Ureter (tissue), 1 donor: ENCODE measurements around the gene CHCHD6. TPM values are rescaled to one million over a fixed set of nuclear protein-coding genes. Genes with fewer than 3 reads are reported as not detected.

Experiments used
- DNase-seq: peaks from one replicate; pipeline ENCODE4 v3.0.0-alpha.2; 2020; ENCODE audit warnings: low spot score
- total RNA-seq: library from RNA; stranded (reverse); gene quantifications from one replicate; pipeline ENCODE4 v1.2.4, GENCODE V29; 2023
- donor health status: DM: yes; HTN: yes; CAD: no.

CHCHD6 gene
- total RNA-seq, 1 donor from 2014 or later = 15.9 TPM

DNA sequence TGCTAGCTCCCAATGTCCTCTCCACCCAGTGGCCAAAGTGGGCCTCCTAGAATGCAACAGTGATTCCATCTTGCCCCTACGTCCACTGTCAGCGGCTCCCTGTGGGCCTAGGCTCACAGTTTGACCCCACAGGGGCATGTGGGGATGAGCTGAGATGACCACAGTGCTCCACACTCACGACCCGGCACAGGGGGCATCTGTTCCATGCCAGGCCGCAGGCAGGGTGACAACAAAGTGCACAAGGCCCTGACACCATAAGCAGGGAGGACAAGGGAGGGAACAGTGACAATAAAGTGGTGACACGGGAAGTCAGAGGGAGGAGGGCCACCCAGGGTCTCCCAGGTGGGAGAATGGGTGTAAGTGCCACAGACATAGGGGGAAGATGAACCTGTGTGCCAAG is 273.8 kb downstream of the CHCHD6 start:
- DNase-seq = no peak

- no peak for DNase-seq
Measured at GRCh38 chr3:126978291-126978690, 274.3 kb downstream of the CHCHD6 start.

- no peak for DNase-seq
Measured at GRCh38 chr3:126979046-126979628, 275.1 kb downstream of the CHCHD6 start.

DNA sequence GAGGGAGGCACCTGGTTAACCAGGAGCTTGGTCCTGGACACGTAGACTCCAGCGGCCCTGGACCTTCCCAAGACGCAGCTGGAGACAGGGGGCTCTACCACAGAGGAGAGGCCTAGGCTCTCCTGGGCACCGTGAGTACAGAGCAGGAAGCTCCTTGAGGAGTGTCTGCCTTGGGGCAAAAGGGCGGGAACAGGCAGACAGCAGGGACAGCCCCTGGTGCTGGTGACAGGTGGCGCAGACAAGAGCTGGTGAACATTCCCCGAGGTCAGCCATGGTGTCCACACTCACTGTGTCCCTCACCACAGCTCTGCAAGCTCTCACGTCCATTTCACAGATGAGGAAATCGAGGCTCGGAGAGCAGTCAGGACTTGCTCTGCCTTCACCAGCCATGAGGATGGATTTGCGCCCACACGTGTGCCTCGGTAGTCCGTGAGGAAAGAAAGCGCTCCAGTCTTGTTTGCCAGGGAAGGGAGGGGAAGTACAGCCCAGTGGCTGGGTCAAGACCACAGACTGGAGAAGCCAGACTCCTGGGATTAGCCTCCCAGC is 276.3 kb downstream of the CHCHD6 start:
- DNase-seq = no peak

DNA sequence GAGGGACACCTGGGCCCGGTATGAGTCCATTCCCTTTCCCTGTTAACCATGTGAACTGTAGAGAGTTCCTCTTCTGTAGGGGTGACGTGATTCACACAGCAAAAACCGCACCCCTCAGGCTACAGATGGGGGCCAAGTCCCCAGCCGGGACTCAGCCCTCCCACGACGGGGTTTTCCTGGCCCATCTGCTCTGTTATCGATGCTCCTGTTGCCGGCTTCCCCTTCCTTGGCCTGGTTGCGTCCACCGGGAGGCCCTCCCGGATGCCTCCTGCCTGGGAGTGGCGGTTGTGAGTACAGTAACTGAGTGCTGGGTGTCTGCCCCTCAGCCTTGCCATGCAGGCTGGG is 278.1 kb downstream of the CHCHD6 start:
- no peak for DNase-seq

GRCh38 chr3:126982471-126983175 is 278.6 kb downstream of the CHCHD6 start, which contains the start of gene PLXNA1:
PLXNA1 (plus strand) TSS chr3:126983115; CDS start chr3:126988594, 5,479 bp downstream.
- DNase-seq = peak; percentile 75

GRCh38 chr3:126983276-126983652 is 279.2 kb downstream of the CHCHD6 start:
- DNase-seq = no peak

GRCh38 chr3:126983653-126984390 is 279.8 kb downstream of the CHCHD6 start:
- DNase-seq = no peak

DNA sequence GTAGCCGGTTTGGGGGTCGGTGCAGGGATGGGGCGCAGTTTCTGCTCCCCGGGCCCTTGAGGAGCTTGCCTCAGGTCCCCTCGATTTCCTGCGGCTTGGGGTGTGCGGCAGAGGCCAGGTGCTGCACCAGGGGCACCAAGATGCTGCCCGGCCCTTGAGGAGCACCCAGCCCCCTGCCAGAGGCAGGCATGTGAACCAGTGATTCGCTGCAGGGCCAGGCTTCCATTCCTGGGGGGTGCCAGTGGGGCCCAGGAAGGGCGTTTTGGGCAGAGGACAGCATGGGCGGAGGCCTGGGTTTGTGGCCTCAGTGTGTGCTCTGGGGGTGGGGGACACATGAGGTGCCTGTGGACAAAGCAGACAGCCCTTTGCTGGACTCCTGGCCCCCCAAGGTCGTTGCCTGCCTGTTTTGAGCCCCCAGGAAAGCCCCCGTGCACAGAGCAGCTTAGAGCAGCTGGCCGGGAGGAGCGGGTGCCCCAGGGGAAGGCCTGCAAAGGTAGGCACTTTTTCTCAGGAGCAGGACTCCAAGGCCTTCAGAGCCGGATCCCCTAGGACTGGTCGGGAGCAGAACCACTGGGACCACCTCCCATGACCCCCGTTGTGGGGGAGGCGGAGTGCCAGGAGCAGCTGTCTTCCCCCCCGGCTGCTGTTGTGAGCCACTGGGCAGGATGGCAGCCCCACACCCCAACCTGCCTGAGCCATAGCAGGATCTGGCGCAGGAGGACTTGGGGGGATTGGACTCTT is 280.5 kb downstream of the CHCHD6 start:
- no peak for DNase-seq

GRCh38 chr3:126985132-126985985 is 281.3 kb downstream of the CHCHD6 start:
- DNase-seq = no peak

GRCh38 chr3:126986001-126986400 is 282.0 kb downstream of the CHCHD6 start:
- DNase-seq = no peak

DNA sequence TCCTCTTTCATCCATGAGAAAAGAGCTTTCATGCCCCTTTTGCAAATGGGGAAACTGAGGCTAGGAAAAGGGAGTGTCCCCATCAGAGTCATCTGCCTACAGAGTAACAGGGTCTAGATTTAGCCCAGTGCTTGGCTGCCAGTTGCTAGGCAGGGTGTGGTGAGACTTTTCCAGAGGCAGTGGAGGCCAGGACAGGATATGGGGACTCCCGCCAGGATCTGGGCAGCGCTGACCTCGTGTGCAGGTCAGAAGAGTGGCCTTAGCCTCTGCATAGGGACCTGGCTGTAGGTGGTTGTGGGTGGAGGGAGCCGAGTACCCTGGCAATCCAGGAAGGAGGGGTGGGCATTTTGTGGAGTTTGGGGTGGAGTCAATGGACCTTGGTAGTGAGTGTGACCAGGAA is 283.1 kb downstream of the CHCHD6 start:
- no peak for DNase-seq

GRCh38 chr3:126987596-126987995 is 283.6 kb downstream of the CHCHD6 start:
- DNase-seq = no peak

GRCh38 chr3:126988451-126989021 is 284.5 kb downstream of the CHCHD6 start:
- no peak for DNase-seq

GRCh38 chr3:126989316-126990023 is 285.4 kb downstream of the CHCHD6 start:
- DNase-seq = no peak

- no peak for DNase-seq
Measured at GRCh38 chr3:126990024-126990700, 286.1 kb downstream of the CHCHD6 start.

GRCh38 chr3:126990890-126991289 is 286.9 kb downstream of the CHCHD6 start:
- no peak for DNase-seq

DNA sequence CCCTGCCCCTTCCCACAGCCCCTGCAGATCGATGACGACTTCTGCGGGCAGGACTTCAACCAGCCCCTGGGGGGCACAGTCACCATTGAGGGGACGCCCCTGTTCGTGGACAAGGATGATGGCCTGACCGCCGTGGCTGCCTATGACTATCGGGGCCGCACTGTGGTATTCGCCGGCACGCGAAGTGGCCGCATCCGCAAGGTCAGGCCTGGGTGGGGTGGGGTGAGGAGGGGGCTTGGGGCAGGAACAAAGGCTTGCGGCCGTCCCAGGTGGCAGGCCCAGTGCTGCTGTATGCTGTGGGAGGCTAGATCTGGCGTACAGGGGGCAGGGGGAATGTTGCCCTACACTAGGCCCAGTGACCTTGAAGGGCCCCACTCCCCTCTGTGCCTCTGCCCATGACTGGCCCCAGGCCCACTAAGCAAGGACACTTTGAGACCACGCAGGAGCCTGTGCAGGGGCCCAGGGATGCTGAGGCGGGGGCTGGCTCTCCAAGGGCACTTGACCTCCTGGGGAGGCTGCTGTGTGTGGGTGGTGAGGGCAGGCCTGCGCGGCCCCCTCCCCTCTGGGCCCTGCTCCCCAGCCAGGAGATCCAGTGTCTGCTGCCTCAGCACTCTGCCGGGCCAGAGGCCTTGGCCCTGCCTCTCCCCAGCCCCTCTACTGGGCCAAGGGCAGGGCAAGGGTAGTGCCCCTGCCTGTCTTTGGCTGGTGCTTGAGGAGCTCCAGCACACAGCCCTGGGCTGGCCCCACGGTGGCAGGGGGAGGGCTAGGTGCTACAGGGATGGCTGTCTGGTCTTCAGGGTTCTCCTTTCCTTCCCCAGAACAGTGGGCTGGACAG is 287.5 kb downstream of the CHCHD6 start:
- no peak for DNase-seq

GRCh38 chr3:126992216-126992615 is 288.2 kb downstream of the CHCHD6 start:
- DNase-seq = no peak
